Thyroid gland (tissue), 4 donors: ENCODE results near the gene HDAC11.

Source experiments
- CTCF ChIP-seq, 6 experiments: fragments of 200-600 bp in 3 of 6; fragments of 450-650 bp in 3 of 6; sonication (generic) in 3 of 6; IDR thresholded peaks; one replicate each; pipeline ENCODE4 v1.5.1; 2016 to 2019; ENCODE audit warnings: antibody characterized with exemption in 6 of 6, mild to moderate bottlenecking in 2 of 6, inconsistent platforms in 1 of 6, moderate library complexity in 1 of 6
- POLR2A ChIP-seq, 2 donors: fragments of 450-650 bp; IDR thresholded peaks; one replicate each; pipeline ENCODE4 v1.6.1; 2017; ENCODE audit warnings: antibody characterized with exemption in 2 of 2, mild to moderate bottlenecking in 2 of 2, moderate library complexity in 1 of 2

GRCh38 chr3:13432093-13432492 is 48.0 kb upstream of the HDAC11 start:
- no peak for TF ChIP-seq POLR2A (IDR thresholded peaks at IDR 0.05)
- no peak for TF ChIP-seq CTCF (IDR thresholded peaks at IDR 0.05)
